HAP-1 (cell line): ENCODE data around the gene BCL2L1.

Source experiments
- DNase-seq, 2 experiments: peaks; one replicate each; pipeline ENCODE4 v3.0.0-alpha.2; 2016 to 2020; ENCODE audit warnings: low spot score in 2 of 2
- H3K27me3 ChIP-seq: fragments of 250-450 bp; sonication (Bioruptor Pico); 2 replicates; pipeline ENCODE4 v1.5.1; 2020; ENCODE audit warnings: low read depth, mild to moderate bottlenecking, moderate library complexity
- H3K36me3 ChIP-seq: fragments of 250-450 bp; sonication (Bioruptor Pico); replicated peaks from 2 replicates; pipeline ENCODE4 v1.5.1; 2020; ENCODE audit warnings: mild to moderate bottlenecking
- H3K4me1 ChIP-seq: fragments of 250-450 bp; sonication (Bioruptor Pico); 2 replicates; pipeline ENCODE4 v1.5.1; 2020; ENCODE audit warnings: mild to moderate bottlenecking
- H3K4me3 ChIP-seq: fragments of 250-450 bp; sonication (Bioruptor Pico); 2 replicates; pipeline ENCODE4 v1.5.1; 2020; ENCODE audit warnings: mild to moderate bottlenecking, moderate library complexity
- H3K9me3 ChIP-seq: fragments of 250-450 bp; sonication (Bioruptor Pico); 2 replicates; pipeline ENCODE4 v1.5.1; 2020; ENCODE audit warnings: mild to moderate bottlenecking, moderate library complexity
- in situ Hi-C: fragments of 300-500 bp; cut with MboI; formaldehyde crosslinking; loops from 3 replicates; pipeline ENCODE4 v1.14.3; 2020; ENCODE audit warnings: low sequenced_read_pairs, inconsistent platforms, mixed read lengths

The BCL2L1 gene

DNA sequence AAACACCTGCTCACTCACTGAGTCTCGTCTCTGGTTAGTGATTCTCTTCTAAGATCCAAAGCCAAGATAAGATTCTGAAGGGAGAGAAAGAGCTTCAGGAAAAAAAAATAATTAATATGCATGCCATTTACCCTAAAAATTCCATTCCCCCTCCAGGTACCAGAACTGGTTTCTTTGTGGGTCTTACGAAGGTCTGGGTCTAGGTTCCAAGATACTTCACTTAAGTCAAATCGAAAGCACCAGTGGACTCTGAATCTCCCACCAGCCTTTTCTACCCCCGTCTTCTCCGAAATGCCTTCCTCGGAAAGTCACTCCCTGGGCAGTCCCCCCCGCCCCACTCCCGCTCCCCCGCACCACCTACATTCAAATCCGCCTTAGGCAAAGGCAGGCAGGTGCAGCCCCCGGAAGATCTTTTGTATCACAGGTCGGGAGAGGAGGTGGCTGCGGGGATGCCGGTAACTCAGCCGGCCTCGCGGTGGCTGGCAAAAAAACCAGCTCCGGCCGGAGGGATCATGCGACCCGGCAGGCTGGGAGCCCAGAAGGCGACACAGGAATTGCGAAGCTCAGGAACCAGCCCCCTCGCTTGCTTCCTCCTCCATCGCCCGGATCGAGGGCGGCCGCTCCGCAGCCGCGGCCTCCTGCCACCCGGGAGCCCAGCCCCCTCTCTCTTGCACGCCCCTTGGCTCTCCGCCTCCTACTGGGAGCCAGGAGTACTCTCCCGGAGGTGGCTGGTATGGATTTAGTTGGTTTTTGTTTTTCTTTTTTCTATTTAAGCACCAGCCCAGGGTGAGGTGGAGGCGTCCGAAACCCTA is at the start of gene BCL2L1:
Gene BCL2L1 (minus strand): TSS at position 612 of the 812 bp plus-strand sequence. CDS start 650 bp downstream, outside the sequence.
- H3K4me3 ChIP-seq = peak within 1 kb of the TSS; percentile 91
- in situ Hi-C loops = loop anchor here (5.0 to 10.0 kb wide), 2 partner anchors 60 to 158 kb away; no protein-coding TSS in a partner anchor
- DNase-seq = peak; percentile 84 to 90
- H3K9me3 ChIP-seq = no peaks in the 10 kb centered on the region
- no peaks in the 10 kb centered on the region for H3K27me3 ChIP-seq
- H3K4me1 ChIP-seq = peaks cover 34% of the 10 kb centered on the region
- H3K36me3 ChIP-seq = peaks cover 24% of the 10 kb centered on the region

DNA sequence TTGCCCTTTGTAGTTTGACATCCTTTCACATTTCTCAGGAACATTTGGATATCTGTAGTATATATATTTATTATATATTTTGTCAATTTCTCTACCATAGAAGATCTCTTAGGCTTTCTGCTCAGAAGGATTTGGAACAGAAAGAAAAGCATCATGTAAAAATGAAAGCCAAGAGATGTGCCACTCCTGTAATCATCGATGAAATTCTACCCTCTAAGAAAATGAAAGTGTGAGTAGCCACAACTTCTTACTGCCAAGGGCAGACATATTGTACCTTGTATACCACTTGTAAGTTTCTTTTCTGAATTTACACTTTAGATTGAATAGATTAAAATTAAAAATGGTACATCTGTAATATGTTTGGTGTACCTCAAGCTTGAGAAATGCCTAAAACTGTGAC is 47.6 kb upstream of the BCL2L1 start:
- Histone ChIP-seq H3K9me3 (no peaks in the 10 kb centered on the region), H3K36me3 (peaks cover 90% of the 10 kb centered on the region), H3K27me3 (no peaks in the 10 kb centered on the region), H3K4me1 (no peaks in the 10 kb centered on the region), H3K4me3 (no peak overlapping the region)
- DNase-seq = no peak
- in situ Hi-C loops = no loop called here

DNA sequence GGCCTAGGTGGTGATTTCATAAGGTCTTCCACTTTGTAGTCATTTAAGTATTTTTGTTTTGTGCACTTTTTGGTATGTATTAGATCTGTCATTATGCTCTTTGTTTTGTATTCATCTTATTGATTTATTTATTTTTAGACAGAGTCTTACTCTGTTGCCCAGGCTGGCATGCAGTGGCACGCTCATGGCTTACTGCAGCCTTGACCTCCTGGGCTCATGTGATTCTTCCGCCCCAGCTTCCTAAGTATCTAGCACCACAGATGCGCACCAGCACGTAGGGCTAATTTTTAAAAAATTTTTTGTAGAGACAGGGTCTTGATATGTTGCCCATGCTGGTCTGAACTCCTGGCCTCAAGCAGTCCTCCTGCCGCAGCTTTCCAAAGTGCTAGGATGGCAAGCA is 47.0 kb upstream of the BCL2L1 start:
- in situ Hi-C loops = no loop called here
- Histone ChIP-seq H3K4me3 (no peak overlapping the region), H3K9me3 (no peaks in the 10 kb centered on the region), H3K36me3 (peaks cover 86% of the 10 kb centered on the region), H3K27me3 (no peaks in the 10 kb centered on the region), H3K4me1 (no peaks in the 10 kb centered on the region)
- no peak for DNase-seq

GRCh38 chr20:31767805-31768204 is 45.1 kb upstream of the BCL2L1 start:
- H3K36me3 ChIP-seq = peaks cover 83% of the 10 kb centered on the region
- no peaks in the 10 kb centered on the region for H3K27me3 ChIP-seq
- no peaks in the 10 kb centered on the region for H3K4me1 ChIP-seq
- DNase-seq = no peak
- no peak overlapping the region for H3K4me3 ChIP-seq
- in situ Hi-C loops = no loop called here
- no peaks in the 10 kb centered on the region for H3K9me3 ChIP-seq

DNA sequence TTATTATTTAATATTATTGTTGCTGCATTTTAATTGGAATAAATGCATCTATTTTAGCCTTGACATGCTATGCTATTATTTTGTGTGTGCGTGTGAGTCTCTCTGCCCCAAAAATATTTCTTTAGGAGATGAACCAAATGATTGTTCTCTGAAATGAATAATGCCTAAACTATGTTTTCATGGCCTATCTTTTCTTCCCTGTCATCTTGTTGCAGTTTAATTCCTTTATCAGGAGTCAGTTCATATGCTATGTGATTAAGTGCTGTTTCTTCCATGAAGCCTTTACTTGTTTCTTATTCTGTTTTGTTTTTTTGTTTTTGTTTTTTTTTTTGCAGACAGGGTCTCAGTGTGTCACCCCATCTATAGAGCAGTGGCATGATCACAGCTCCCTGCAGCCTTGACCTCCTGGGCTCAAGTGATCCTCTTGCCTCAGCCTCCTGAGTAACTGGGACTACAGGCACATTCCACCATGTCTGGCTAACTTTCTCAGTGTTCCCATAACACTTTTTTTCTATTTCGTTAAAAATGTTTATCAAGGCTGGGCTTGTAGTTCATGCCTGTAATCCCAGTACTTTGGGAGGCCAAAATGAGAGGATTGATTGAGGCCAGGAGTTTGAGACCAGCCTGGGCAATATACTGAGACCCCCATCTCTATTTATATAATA is 42.1 kb upstream of the BCL2L1 start:
- no peaks in the 10 kb centered on the region for H3K4me1 ChIP-seq
- H3K9me3 ChIP-seq = no peaks in the 10 kb centered on the region; the same call in 1 of the 2 replicates
- peaks cover 81% of the 10 kb centered on the region for H3K36me3 ChIP-seq
- in situ Hi-C loops = no loop called here
- no peak for DNase-seq
- no peaks in the 10 kb centered on the region for H3K27me3 ChIP-seq
- no peak overlapping the region for H3K4me3 ChIP-seq

- in situ Hi-C loops = no loop called here
- Histone ChIP-seq H3K27me3 (no peaks in the 10 kb centered on the region), H3K4me3 (no peak overlapping the region), H3K4me1 (no peaks in the 10 kb centered on the region), H3K9me3 (no peaks in the 10 kb centered on the region; the same call in 1 of the 2 replicates), H3K36me3 (peaks cover 73% of the 10 kb centered on the region)
- no peak for DNase-seq
Measured at GRCh38 chr20:31760519-31761240, 38.0 kb upstream of the BCL2L1 start.

DNA sequence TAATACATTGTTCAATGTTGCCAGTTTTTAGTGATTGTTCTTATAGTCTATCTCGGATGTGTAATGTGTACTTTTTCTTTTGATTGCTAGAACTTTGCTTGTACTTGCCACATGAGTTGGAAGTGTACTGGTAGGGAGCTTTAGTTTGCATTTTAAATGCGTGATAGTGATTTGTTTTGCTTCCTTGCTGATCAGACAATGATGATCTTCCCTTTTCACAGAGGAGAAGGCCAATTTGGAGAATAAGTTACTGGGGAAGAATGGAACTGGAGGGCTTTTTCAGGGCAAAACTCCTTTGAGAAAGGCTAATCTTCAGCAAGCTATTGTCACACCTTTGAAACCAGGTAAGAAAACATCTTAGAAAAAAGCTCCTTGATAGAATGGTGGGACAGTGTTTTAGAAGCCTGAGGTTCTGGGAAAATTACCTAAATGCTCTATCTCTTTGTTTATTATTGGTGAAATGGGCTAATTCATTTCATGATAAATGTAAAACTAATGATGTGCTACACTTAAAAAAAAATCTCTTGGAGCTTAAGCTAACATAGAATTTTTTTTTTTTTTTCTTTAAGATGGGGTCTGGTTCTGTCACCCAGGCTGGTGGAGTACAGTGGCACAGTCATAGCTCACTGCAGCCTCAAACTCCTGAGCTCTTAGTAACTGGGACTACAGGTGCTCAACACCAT is 37.3 kb upstream of the BCL2L1 start:
- H3K27me3 ChIP-seq = no peaks in the 10 kb centered on the region
- DNase-seq = no peak
- in situ Hi-C loops = no loop called here
- H3K36me3 ChIP-seq = peaks cover 68% of the 10 kb centered on the region
- H3K4me1 ChIP-seq = no peaks in the 10 kb centered on the region
- no peak overlapping the region for H3K4me3 ChIP-seq
- H3K9me3 ChIP-seq = no peaks in the 10 kb centered on the region; the same call in 1 of the 2 replicates

- no peak for DNase-seq
- H3K4me1 ChIP-seq = no peaks in the 10 kb centered on the region
- in situ Hi-C loops = no loop called here
- H3K4me3 ChIP-seq = no peak overlapping the region
- H3K36me3 ChIP-seq = peaks cover 63% of the 10 kb centered on the region
- no peaks in the 10 kb centered on the region for H3K27me3 ChIP-seq
- H3K9me3 ChIP-seq = no peaks in the 10 kb centered on the region; the same call in 1 of the 2 replicates
Measured at GRCh38 chr20:31758991-31759390, 36.3 kb upstream of the BCL2L1 start.

DNA sequence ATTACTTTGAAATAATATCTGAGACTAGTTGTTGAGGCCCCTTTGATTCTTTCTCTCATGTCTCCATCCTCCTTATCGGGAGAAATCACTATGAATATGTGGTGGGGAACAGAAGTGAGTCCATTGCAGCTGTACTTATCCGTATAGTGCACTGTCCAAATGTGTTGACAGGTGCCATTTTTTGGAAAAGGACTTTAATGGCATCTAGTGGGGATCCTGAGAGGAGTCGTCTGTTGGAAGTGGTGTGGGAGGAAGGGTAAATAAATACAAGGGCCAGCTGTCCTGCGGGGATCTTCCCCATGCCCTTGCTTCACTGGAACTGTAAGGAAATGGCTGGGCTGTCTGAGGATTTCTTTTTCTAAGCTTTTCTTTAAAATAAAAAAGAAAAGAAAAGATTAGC is 35.9 kb upstream of the BCL2L1 start:
- in situ Hi-C loops = no loop called here
- peaks cover 66% of the 10 kb centered on the region for H3K36me3 ChIP-seq
- H3K4me1 ChIP-seq = no peaks in the 10 kb centered on the region
- H3K27me3 ChIP-seq = no peaks in the 10 kb centered on the region
- H3K9me3 ChIP-seq = no peaks in the 10 kb centered on the region; the same call in 1 of the 2 replicates
- no peak overlapping the region for H3K4me3 ChIP-seq
- no peak for DNase-seq

DNA sequence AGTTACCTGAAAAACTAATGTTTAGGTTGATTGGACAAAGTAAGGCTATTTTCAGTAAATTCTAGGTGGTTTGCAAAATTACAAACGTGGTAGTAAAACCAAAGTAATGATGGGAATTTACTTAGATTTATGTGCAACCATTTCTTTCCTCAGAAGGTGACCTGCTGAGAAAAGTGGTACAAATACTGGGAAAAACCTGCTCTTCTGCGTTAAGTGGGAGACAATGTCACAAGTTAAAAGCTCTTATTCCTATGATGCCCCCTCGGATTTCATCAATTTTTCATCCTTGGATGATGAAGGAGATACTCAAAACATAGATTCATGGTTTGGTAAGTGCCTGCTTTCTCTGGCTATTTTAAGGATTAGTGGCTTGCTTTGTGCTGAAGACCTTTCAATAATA is 34.6 kb upstream of the BCL2L1 start:
- no peaks in the 10 kb centered on the region; the same call in 1 of the 2 replicates for H3K9me3 ChIP-seq
- peaks cover 67% of the 10 kb centered on the region for H3K36me3 ChIP-seq
- no peaks in the 10 kb centered on the region for H3K27me3 ChIP-seq
- H3K4me3 ChIP-seq = no peak overlapping the region
- H3K4me1 ChIP-seq = no peaks in the 10 kb centered on the region
- no peak for DNase-seq
- in situ Hi-C loops = no loop called here

GRCh38 chr20:31751126-31751525 is 28.5 kb upstream of the BCL2L1 start:
- in situ Hi-C loops = no loop called here
- Histone ChIP-seq H3K9me3 (no peaks in the 10 kb centered on the region), H3K4me1 (peaks cover 8% of the 10 kb centered on the region), H3K27me3 (no peaks in the 10 kb centered on the region), H3K4me3 (no peak overlapping the region), H3K36me3 (peaks cover 64% of the 10 kb centered on the region)
- DNase-seq = no peak

GRCh38 chr20:31749223-31749622 is 26.6 kb upstream of the BCL2L1 start:
- DNase-seq = no peak
- Histone ChIP-seq H3K36me3 (peaks cover 83% of the 10 kb centered on the region), H3K9me3 (no peaks in the 10 kb centered on the region), H3K27me3 (no peaks in the 10 kb centered on the region), H3K4me1 (peaks cover 15% of the 10 kb centered on the region), H3K4me3 (no peak overlapping the region)
- in situ Hi-C loops = no loop called here

DNA sequence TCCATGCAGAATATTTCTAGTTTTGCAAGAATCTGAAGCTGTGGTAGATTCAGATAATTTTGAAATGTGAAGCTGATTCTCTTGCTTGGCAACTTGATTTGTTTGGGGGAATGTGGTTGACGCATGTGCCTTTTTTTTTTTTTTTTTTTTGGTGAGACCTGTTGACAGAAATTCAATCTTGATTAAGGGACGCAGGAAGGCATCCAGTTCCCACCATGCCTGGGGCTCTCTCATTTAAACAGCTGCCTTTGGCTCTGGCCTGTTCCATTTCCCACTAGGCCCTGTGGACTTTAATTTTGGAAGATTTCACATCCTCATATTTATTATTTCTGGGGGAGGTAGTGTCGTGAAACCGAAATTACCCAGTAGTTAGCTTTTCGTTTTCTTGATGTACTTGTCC is 25.0 kb upstream of the BCL2L1 start:
- Histone ChIP-seq H3K4me1 (peaks cover 15% of the 10 kb centered on the region), H3K36me3 (peaks cover 82% of the 10 kb centered on the region), H3K27me3 (no peaks in the 10 kb centered on the region), H3K9me3 (no peaks in the 10 kb centered on the region), H3K4me3 (no peak overlapping the region)
- in situ Hi-C loops = no loop called here
- DNase-seq = no peak
